GM12878 (cell line): ENCODE data around the gene UPP2. TPM values are rescaled to one million over a fixed set of nuclear protein-coding genes. Genes with fewer than 3 reads are reported as not detected.

Experiments
- ATAC-seq: fragments of 200-7000 bp; cut with Tn5 transposase; 3 replicates; pipeline ENCODE4 v1.9.1; 2020; ENCODE audit warnings: mild to moderate bottlenecking, moderate library complexity
- BruUV-seq: library from RNA; stranded (reverse); fragments of 400-500 nt; replicated peaks from 2 replicates; lab custom pipeline; 2021; lab: Mats Ljungman, UMichigan
- CTCF ChIA-PET: fragments of 300-600 bp; sonication (Branson Sonifier 250); formaldehyde crosslinking; extraction: SDS; loops from one replicate; lab custom pipeline; 2021; ENCODE audit warnings: inconsistent platforms; lab: Yijun Ruan, JAX
- POLR2A ChIA-PET: fragments of 350-600 bp; formaldehyde crosslinking; extraction: SDS; loops from one replicate; lab custom pipeline; 2021; ENCODE audit warnings: inconsistent platforms; lab: Charles Lee
- RAD21 ChIA-PET: fragments of 300-600 bp; sonication (Branson Sonifier 250); formaldehyde crosslinking; loops from one replicate; lab custom pipeline; 2023; ENCODE audit warnings: antibody characterized with exemption; ENCODE audit not compliant: unreplicated experiment; lab: Charles Lee
- SMC1A ChIA-PET: fragments of 300-600 bp; sonication (Branson Sonifier 250); formaldehyde crosslinking; loops from one replicate; lab custom pipeline; 2023; ENCODE audit not compliant: unreplicated experiment, uncharacterized antibody; lab: Charles Lee
- DNase-seq: peaks from one replicate; pipeline ENCODE4 v3.0.0-alpha.2; 2011; ENCODE audit warnings: low read depth, low spot score
- FAIRE-seq: peaks from 3 replicates; lab custom pipeline; 2011; peaks lifted over from hg19 to GRCh38; lab: Jason Lieb, UNC
- H2AFZ ChIP-seq: 2 replicates; pipeline ENCODE4 v1.6.0; 2011; ENCODE audit warnings: low read depth, low read length, control low read depth; ENCODE audit not compliant: control insufficient read depth
- H3K27ac ChIP-seq: 2 replicates; pipeline ENCODE4 v1.5.1; 2011; ENCODE audit warnings: control low read depth; ENCODE audit not compliant: control insufficient read depth, insufficient read depth
- H3K27me3 ChIP-seq, 2 experiments: replicated peaks in 1 of 2; 2 replicates each; pipeline versions ENCODE4 v1.6.0 to v1.6.1; 2011; ENCODE audit warnings: low read length in 1 of 2; ENCODE audit not compliant: control insufficient read depth in 2 of 2, insufficient read depth in 2 of 2
- H3K36me3 ChIP-seq, 2 experiments: 2 replicates each; pipeline ENCODE4 v1.5.1; 2011; ENCODE audit warnings: low read length in 1 of 2; ENCODE audit not compliant: control insufficient read depth in 2 of 2, insufficient read depth in 2 of 2
- H3K4me1 ChIP-seq: 2 replicates; pipeline ENCODE4 v1.6.1; 2011; ENCODE audit warnings: mild to moderate bottlenecking, low read length, moderate library complexity, mixed read lengths; ENCODE audit not compliant: control insufficient read depth, insufficient read depth
- H3K4me2 ChIP-seq: 2 replicates; pipeline ENCODE4 v1.6.0; 2011; ENCODE audit warnings: control low read depth; ENCODE audit not compliant: control insufficient read depth, insufficient read depth
- H3K4me3 ChIP-seq: fragments of 200-600 bp; sonication (generic); 2 replicates; pipeline ENCODE4 v1.5.1; 2016
- H3K79me2 ChIP-seq: 2 replicates; pipeline ENCODE4 v1.6.0; 2011; ENCODE audit warnings: low read length; ENCODE audit not compliant: control insufficient read depth, insufficient read depth
- H3K9ac ChIP-seq: 2 replicates; pipeline ENCODE4 v1.8.0; 2011; ENCODE audit warnings: low read length, control low read depth, mixed read lengths; ENCODE audit not compliant: control insufficient read depth, insufficient read depth
- H3K9me3 ChIP-seq: replicated peaks from 3 replicates; pipeline ENCODE4 v1.5.1; 2011; ENCODE audit warnings: mild to moderate bottlenecking, low read length; ENCODE audit not compliant: control insufficient read depth, insufficient read depth
- H4K20me1 ChIP-seq: 2 replicates; pipeline ENCODE4 v1.6.0; 2011; ENCODE audit not compliant: control insufficient read depth, insufficient read depth
- BHLHE40 ChIP-seq, 2 experiments: fragments of 450-650 bp in 1 of 2; IDR thresholded peaks; 2 replicates each; pipeline ENCODE4 v1.6.1; 2011 to 2017; ENCODE audit warnings: low read depth in 2 of 2, borderline replicate concordance in 1 of 2, improper control_type of control experiment in 1 of 2, low read length in 1 of 2, mild to moderate bottlenecking in 1 of 2
- CHD1 ChIP-seq: IDR thresholded peaks from 2 replicates; pipeline ENCODE4 v1.6.1; 2012; ENCODE audit warnings: low read depth, low read length, improper control_type of control experiment
- EED ChIP-seq: sonication (generic); IDR thresholded peaks from 2 replicates; pipeline ENCODE4 v1.6.1; 2016; ENCODE audit warnings: antibody characterized with exemption, low read depth
- FOS ChIP-seq: IDR thresholded peaks from 3 replicates; pipeline ENCODE4 v1.6.1; 2011; ENCODE audit warnings: borderline replicate concordance; ENCODE audit not compliant: insufficient read length; ENCODE audit errors: extremely low read depth
- HDAC2 ChIP-seq: fragments of 200-600 bp; sonication (generic); IDR thresholded peaks from 2 replicates; pipeline ENCODE4 v1.6.1; 2017
- IKZF1 ChIP-seq: fragments of 450-650 bp; conservative IDR thresholded peaks from 2 replicates; pipeline ENCODE4 v1.6.1; 2017; ENCODE audit warnings: antibody characterized with exemption, mild to moderate bottlenecking
- MXI1 ChIP-seq: fragments of 150-350 bp; IDR thresholded peaks from 2 replicates; pipeline ENCODE4 v1.6.1; 2011; ENCODE audit warnings: low read depth, mild to moderate bottlenecking, inconsistent platforms, low read length, improper control_type of control experiment
- NR2F1 ChIP-seq: fragments of 450-650 bp; conservative IDR thresholded peaks from 2 replicates; pipeline ENCODE4 v1.6.1; 2017; ENCODE audit warnings: mild to moderate bottlenecking
- RAD21 ChIP-seq: IDR thresholded peaks from 2 replicates; pipeline ENCODE4 v1.6.1; 2011; ENCODE audit warnings: mild to moderate bottlenecking, low read depth, low read length, moderate library complexity; ENCODE audit not compliant: insufficient read depth
- RAD51 ChIP-seq: fragments of 450-650 bp; IDR thresholded peaks from 2 replicates; pipeline ENCODE4 v1.6.1; 2016; ENCODE audit warnings: moderate library complexity, mild to moderate bottlenecking, inconsistent platforms
- REST ChIP-seq: IDR thresholded peaks from 2 replicates; pipeline ENCODE4 v1.6.1; 2012; ENCODE audit warnings: mild to moderate bottlenecking, low read depth, low read length
- SKIL ChIP-seq: fragments of 450-650 bp; IDR thresholded peaks from 2 replicates; pipeline ENCODE4 v1.6.1; 2017; ENCODE audit warnings: mild to moderate bottlenecking, low read depth, inconsistent platforms; ENCODE audit not compliant: poor library complexity, severe bottlenecking
- TARDBP ChIP-seq: IDR thresholded peaks from 2 replicates; pipeline ENCODE4 v1.6.1; 2016; ENCODE audit warnings: borderline replicate concordance
- ZNF274 ChIP-seq: IDR thresholded peaks from one replicate; pipeline ENCODE4 v1.8.0; 2011; ENCODE audit not compliant: insufficient read length, insufficient read depth
- WGBS: methylation state at CpG from one replicate; pipeline ENCODE4 v1.1.6; 2016; ENCODE audit warnings: low lambda C conversion rate; ENCODE audit not compliant: insufficient replicate concordance, insufficient coverage; ENCODE audit errors: missing lambda C conversion rate; 5-methylcytosine and 5-hydroxymethylcytosine counted together
- in situ Hi-C: fragments of 300-500 bp; cut with MboI; formaldehyde crosslinking; loops from 9 replicates; pipeline ENCODE4 v1.14.3; 2018; ENCODE audit warnings: mixed read lengths
- intact Hi-C: fragments of 100-400 bp; cut with micrococcal nuclease; formaldehyde crosslinking; loops from one replicate; pipeline ENCODE4 v1.14.2; 2022; ENCODE audit not compliant: unreplicated experiment
- polyA plus RNA-seq, 11 experiments: library from polyadenylated mRNA; depleted of rRNA in 4 of 11; unstranded in 6 of 11; stranded (reverse) in 5 of 11; fragments of >200 nt; fragmentation: Nextera tagmentation in 4 of 11; fragmentation: Illumina TruSeq in 1 of 11; extraction: Ambion mirVana in 4 of 11; extraction: Trizol in 1 of 11; gene quantifications; 1 replicate in 1 of 11; 2 replicates in 10 of 11; pipeline versions ENCODE4 v1.2.1 to v1.2.3, GENCODE V29; 2011 to 2016; ENCODE audit warnings: inconsistent platforms in 2 of 11, missing spikeins in 2 of 11, low read depth in 1 of 11
- total RNA-seq, 4 experiments: library from RNA; depleted of rRNA in 3 of 4; stranded (reverse); fragments of >200 nt in 3 of 4; fragmentation: Illumina TruSeq in 1 of 4; extraction: Trizol in 1 of 4; gene quantifications; 2 replicates each; pipeline versions ENCODE4 v1.2.1 to v1.2.3, GENCODE V29; 2013 to 2021
- TF ChIP-seq, protein P1 (sequence below): IDR thresholded peaks from 2 replicates; pipeline ENCODE4 v1.6.1; 2011; ENCODE audit warnings: low read depth, mild to moderate bottlenecking, low read length, moderate library complexity, borderline replicate concordance; ENCODE audit errors: extremely low read depth
- TF ChIP-seq, protein P2 (sequence below): fragments of 450-650 bp; IDR thresholded peaks from 2 replicates; pipeline ENCODE4 v1.6.1; 2014; ENCODE audit warnings: mild to moderate bottlenecking

Gene UPP2
- total and polyA plus RNA-seq, 10 of the 15 experiments (the other 5 are each of a cell fraction or from before 2014, with no cell fraction given): not detected

- TF ChIP-seq RAD51 (no peak), MXI1 (no peak), CHD1 (no peak)
Measured at GRCh38 chr2:158056875-158057274, 44.8 kb upstream of the UPP2 start (continued).

DNA sequence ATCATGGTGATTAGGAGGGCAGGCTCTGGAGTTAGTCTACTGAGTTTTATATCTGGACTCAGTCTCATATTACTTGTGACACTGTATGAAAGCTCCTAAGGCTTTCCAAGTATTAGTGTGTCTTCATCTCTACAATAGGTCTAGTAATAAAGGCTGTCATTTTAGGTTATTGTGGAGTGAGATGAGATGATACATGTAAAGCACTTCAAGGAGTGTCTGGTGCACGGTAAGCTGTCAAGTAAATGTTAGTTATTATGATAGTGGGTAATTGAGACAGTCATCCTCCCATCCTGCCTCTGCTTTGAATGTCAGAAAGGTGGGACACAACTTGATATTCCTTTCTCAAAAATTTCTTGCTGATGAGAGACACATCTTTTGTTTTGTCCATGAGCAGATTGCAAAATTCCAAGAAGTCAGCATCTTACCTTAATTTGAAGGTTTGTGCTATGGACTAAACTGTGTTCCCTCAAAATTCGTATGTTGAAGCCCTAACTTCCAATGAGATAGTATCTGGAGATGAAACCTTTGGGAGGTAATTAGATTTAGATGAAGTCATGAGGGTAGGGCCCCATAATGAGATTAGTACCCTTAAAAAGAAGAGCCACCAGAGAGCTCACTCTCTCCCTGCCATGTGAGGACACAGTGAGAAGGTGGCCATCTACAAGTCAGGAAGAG lies 41.4 kb upstream of the UPP2 start:
- ATAC-seq (no peak), DNase-seq (no peak), FAIRE-seq (no peak)
- no peak overlapping the region for H3K9ac ChIP-seq
- H3K4me2 ChIP-seq: no peak overlapping the region
- no TSS peak for BruUV-seq
- H4K20me1 ChIP-seq: no peaks in the 10 kb centered on the region
- no peaks in the 10 kb centered on the region for H3K36me3 ChIP-seq
- ChIA-PET RAD21 (no interaction called here), CTCF (no interaction called here), POLR2A (no interaction called here), SMC1A (no interaction called here)
- 2% methylated on average over 2 of the region's 2 CpGs for WGBS
- H3K27me3 ChIP-seq: no peaks in the 10 kb centered on the region
- H3K9me3 ChIP-seq: no peaks in the 10 kb centered on the region
- intact Hi-C loops (no loop called here), in situ Hi-C loops (no loop called here)
- H2AFZ ChIP-seq: no peak overlapping the region
- H3K27ac ChIP-seq: no peak overlapping the region
- H3K4me3 ChIP-seq: no peak overlapping the region
- H3K4me1 ChIP-seq: no peaks in the 10 kb centered on the region
- H3K79me2 ChIP-seq: no peaks in the 10 kb centered on the region
- TF ChIP-seq TARDBP (no peak), NR2F1 (no peak), BHLHE40 (IDR thresholded peaks at IDR 0.05; ENCODE audit: borderline replicate concordance in 1 of 2, low read depth in 2 of 2, low read length in 1 of 2) (no peak), SKIL (no peak), EED (no peak), CHD1 (no peak), IKZF1 (no peak), REST (no peak), RAD21 (no peak), HDAC2 (no peak), MXI1 (no peak), ZNF274 (no peak), FOS (no peak)
- TF ChIP-seq, protein P1, sequence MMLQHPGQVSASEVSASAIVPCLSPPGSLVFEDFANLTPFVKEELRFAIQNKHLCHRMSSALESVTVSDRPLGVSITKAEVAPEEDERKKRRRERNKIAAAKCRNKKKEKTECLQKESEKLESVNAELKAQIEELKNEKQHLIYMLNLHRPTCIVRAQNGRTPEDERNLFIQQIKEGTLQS: no peak
- TF ChIP-seq, protein P2, sequence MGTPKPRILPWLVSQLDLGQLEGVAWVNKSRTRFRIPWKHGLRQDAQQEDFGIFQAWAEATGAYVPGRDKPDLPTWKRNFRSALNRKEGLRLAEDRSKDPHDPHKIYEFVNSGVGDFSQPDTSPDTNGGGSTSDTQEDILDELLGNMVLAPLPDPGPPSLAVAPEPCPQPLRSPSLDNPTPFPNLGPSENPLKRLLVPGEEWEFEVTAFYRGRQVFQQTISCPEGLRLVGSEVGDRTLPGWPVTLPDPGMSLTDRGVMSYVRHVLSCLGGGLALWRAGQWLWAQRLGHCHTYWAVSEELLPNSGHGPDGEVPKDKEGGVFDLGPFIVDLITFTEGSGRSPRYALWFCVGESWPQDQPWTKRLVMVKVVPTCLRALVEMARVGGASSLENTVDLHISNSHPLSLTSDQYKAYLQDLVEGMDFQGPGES: no peak
